ENCODE measurements around the gene MAP1A.
A peak's percentile ranks its signal among the peaks of the same experiment; 100 is the strongest.
"Not testable (repeated sequence)": the region's sequence is repeated elsewhere in the genome, so short reads cannot be mapped to it uniquely, and the experiment has no call there.

MAP1A gene

GRCh38 chr15:43529587-43530345 is 12.4 kb downstream of the MAP1A start:
- FAIRE-seq (no peak), DNase-seq (ENCODE audit: insufficient read length, low spot score) (no peak)
- no peak for TF ChIP-seq POLR2A (IDR thresholded peaks at IDR 0.05; ENCODE audit: low read depth, low read length)

- DNase-seq (ENCODE audit: insufficient read length, low spot score) (no peak), FAIRE-seq (no peak)
- TF ChIP-seq POLR2A (IDR thresholded peaks at IDR 0.05; ENCODE audit: low read depth, low read length), result no peak
Measured at GRCh38 chr15:43531018-43531670, 13.7 kb downstream of the MAP1A start.

DNA sequence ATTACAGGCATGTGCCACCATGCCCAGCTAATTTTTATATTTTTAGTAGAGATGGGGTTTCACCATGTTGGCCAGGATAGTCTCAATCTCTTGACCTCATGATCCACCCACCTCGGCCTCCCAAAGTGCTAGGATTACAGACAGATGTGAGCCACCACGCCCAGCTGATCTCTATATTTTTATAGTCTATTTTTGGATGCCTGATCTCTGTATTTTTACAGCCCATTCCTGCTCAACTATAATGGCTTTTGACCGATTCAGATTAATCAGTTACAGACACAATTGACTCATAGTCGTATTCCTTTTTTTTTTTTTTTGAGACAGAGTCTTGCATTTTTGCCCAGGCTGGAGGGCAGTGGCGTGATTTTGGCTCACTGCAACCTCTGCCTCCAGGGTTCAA is 15.4 kb downstream of the MAP1A start:
- DNase-seq (ENCODE audit: insufficient read length, low spot score); FAIRE-seq: not testable (repeated sequence)

DNA sequence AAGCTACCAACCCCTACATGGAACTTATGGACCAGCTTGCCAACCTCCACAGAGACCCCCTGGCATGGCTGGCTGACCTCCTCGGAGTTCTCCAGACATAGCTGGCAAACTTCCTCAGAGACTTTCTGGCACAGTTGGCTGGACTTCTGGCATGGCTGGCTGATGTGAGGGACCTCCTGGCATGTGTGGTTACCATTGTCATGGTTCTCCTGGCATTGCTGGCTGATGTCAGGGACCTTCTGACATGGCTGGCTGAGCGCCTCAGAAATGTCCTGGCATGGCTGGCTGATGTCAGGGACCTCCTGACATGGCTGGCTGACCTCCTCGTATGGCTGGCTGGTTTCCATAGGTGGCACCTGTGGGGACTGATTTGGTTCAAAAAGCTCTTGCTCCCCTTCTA is 17.5 kb downstream of the MAP1A start:
- FAIRE-seq (no peak), DNase-seq (ENCODE audit: insufficient read length, low spot score) (no peak)
- TF ChIP-seq POLR2A (IDR thresholded peaks at IDR 0.05; ENCODE audit: low read depth, low read length), result no peak

DNA sequence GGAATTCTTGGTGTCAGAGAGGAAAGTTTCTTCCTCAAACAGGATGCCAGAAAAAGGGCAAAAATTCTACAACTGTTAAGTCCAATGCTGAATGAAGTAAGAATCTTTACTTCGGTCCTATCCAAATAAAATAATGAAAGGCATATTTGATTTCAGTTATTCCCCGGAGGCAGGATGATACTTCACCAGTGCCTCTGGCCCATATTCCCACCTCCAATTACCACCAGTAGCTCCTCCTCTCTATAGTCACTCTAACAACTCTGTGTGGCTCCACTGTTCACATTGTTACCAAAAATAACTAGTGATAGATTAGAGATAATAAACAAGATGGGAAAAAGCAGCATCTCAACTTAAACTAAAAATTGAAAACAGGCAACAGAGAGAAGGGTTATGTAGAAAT is 20.7 kb downstream of the MAP1A start:
- FAIRE-seq, result no peak
- DNase-seq (ENCODE audit: insufficient read length, low spot score), result no peak
- TF ChIP-seq POLR2A (IDR thresholded peaks at IDR 0.05; ENCODE audit: low read depth, low read length), result no peak

GRCh38 chr15:43541785-43542184 is 24.4 kb downstream of the MAP1A start:
- no peak for DNase-seq (ENCODE audit: insufficient read length, low spot score)
- TF ChIP-seq POLR2A (IDR thresholded peaks at IDR 0.05; ENCODE audit: low read depth, low read length), result no peak
- no peak for FAIRE-seq

GRCh38 chr15:43544266-43544665 is 26.9 kb downstream of the MAP1A start:
- TF ChIP-seq POLR2A (IDR thresholded peaks at IDR 0.05; ENCODE audit: low read depth, low read length), result no peak
- DNase-seq (ENCODE audit: insufficient read length, low spot score) (no peak), FAIRE-seq (no peak)

- TF ChIP-seq POLR2A (IDR thresholded peaks at IDR 0.05; ENCODE audit: low read depth, low read length), result no peak
- peak; percentile 52 for FAIRE-seq
- no peak for DNase-seq (ENCODE audit: insufficient read length, low spot score)
Measured at GRCh38 chr15:43545426-43545825, 28.0 kb downstream of the MAP1A start.

DNA sequence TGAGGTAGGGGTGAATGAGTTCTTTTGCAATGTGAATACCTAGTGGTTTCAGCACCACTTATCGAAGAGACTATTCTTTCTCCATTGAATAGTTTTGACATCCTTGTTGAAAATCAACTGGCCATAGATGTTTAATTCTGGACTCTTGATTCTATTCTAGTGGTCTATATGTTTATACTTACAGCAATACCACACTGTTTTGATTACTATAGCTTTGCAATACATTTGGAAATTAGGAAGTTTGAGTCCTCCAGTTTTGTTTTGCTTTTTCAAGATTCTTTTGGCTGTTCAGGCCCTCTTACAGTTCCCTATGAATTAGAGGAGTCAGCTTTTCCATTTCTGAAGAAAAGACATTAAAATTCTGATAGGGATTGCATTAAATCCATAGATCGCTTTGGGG is 30.1 kb downstream of the MAP1A start:
- TF ChIP-seq POLR2A (IDR thresholded peaks at IDR 0.05; ENCODE audit: low read depth, low read length), result no peak
- FAIRE-seq (no peak), DNase-seq (ENCODE audit: insufficient read length, low spot score) (no peak)

DNA sequence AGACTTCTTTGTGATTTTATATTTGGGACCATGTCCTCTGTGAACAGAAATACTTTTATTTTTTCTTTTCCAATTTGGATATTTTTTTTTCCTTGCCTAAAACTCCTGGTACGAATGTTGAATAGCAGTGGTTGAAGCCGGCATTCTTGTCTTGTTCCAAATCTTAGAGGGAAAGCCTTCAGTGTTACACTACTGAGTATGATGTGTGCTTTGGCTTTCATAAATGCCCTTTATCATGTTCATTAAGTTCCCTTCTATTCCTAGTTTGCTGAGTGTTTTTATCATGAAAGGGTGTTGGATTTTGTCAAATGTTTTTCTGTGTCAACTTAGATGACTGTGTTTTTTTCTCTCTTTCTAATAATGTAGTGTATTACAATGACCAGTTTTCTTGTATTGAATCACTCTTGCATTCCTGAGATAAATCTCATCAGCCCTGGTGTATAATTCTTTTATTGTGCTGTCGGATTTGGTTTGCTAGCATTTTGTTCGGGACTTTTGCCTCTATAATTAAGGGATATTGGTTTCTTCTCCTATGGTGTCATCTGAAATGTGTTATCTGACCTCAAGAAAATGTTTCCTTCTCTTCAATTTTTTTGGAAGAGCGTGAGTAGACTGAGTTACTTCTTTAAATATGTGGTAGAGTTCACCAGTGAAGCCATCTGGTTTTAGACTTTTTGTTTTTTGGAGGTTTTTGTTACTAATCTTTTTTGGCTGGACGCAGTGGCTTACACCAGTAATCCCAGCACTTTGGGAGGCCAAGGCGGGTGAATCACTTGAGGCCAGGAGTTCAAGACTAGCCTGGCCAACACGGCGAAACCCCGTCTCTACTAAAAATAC is 33.3 kb downstream of the MAP1A start:
- peak; percentile 76 for FAIRE-seq
- no peak for TF ChIP-seq POLR2A (IDR thresholded peaks at IDR 0.05; ENCODE audit: low read depth, low read length)
- DNase-seq (ENCODE audit: insufficient read length, low spot score), result no peak

DNA sequence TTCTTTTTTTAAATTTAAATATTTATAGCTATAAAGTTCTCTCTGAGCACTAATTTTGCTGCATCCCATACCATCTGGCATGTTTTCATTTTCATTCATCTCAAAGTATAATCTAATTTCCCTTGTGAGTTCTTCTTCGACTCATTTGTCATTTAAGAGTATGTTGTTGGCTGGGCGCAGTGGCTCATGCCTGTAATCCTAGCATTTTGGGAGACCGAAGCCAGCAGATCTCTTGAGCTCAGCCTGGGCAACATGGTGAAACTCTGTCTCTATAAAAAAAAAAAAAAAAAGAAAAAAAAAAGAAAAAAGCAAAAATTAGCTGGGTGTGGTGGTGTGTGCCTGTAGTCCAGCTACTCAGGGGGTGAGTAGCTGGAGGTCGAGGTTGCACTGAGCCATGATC is 34.8 kb downstream of the MAP1A start:
- DNase-seq (ENCODE audit: insufficient read length, low spot score) (no peak), FAIRE-seq (no peak)
- TF ChIP-seq POLR2A (IDR thresholded peaks at IDR 0.05; ENCODE audit: low read depth, low read length), result no peak

GRCh38 chr15:43552986-43553385 is 35.6 kb downstream of the MAP1A start:
- FAIRE-seq, result no peak
- TF ChIP-seq POLR2A (IDR thresholded peaks at IDR 0.05; ENCODE audit: low read depth, low read length), result no peak
- no peak for DNase-seq (ENCODE audit: insufficient read length, low spot score)

DNA sequence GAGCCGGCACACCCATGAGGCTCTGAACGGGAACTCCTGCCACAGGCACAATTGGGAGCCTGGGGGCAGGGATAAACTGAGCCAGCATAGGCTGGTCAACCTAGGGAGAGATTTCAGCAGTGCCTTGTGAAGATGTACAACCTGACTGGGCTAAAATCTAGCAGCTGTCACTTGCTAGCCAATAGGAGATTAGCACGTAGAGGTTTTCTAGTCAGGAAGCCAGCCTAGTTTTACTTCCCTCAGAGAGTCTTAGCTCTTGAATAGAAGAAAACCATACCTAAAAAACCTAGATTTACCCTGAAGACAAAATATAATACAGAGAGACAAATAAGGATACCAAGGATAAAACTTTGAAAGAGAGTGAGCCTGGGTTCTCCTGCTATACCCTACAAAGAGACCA is 45.3 kb downstream of the MAP1A start:
- DNase-seq (ENCODE audit: insufficient read length, low spot score); FAIRE-seq: not testable (repeated sequence)

DNA sequence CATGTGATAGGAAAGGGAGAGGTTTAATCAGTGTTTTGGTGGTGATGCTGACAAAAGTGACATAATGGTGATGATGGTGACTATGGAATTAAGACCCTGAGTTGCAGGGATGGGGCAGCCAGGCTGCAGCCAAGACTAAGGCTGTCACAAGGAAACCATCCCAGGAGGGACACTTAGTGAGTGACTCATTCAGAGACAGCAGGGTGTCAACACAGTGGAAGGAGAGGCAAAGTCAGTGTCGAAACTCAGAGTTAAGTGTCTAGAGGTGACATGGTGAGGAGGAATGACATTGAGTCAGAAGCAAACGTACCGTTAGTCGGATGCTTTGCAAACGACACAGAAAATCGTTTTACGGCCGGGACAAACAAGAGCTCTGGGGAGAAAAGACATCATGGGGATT is 46.4 kb downstream of the MAP1A start:
- FAIRE-seq; DNase-seq (ENCODE audit: insufficient read length, low spot score): not testable (repeated sequence)

DNA sequence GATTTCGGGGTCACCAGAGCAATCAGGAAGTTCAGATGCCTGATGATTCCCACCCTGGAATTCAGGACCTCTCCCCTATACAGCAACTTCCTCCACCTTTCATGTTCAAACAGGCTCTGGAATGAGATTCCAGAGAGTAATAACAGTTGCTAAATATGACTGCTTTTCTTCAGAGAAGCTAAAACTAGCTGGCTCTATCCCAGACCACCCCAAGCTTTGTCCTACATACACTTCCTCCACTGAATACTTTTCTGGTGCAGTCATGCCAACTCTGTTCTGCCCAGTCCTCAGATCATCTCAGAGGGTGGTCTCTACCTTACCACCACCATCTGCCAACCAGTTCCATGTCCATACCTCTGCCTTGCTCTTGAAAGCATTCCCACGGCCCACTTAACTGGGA is 49.2 kb downstream of the MAP1A start:
- not testable (repeated sequence) for DNase-seq (ENCODE audit: insufficient read length, low spot score); FAIRE-seq

DNA sequence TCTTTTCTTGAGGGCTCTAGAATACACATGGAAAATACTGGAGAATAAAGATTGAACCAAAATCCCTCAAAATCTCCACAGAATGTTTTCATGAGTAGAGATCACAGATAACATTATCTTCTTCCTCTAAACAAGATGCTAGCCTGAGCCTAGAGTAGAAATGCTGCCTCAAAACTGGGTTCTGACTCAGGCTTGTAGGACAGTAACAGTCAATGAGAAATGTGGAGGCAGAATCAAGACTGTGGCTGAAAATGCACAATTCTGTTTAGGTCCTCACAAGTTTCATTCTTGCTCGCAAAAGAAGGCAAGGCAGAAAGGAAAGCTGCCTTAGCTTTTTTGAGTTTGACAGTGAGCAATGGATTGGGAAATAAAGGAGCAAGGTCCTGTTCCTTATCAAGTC is 57.2 kb downstream of the MAP1A start:
- DNase-seq (ENCODE audit: insufficient read length, low spot score); FAIRE-seq: not testable (repeated sequence)

All from H54 (cell line).